Measurements from ENCODE around the gene ZKSCAN3. TPM values are rescaled to one million over a fixed set of nuclear protein-coding genes. Genes with fewer than 3 reads are reported as not detected.

The ZKSCAN3 gene
- polyA plus RNA-seq, 3 donors, result 0.36 to 1.7 (median 1.6) TPM

DNA sequence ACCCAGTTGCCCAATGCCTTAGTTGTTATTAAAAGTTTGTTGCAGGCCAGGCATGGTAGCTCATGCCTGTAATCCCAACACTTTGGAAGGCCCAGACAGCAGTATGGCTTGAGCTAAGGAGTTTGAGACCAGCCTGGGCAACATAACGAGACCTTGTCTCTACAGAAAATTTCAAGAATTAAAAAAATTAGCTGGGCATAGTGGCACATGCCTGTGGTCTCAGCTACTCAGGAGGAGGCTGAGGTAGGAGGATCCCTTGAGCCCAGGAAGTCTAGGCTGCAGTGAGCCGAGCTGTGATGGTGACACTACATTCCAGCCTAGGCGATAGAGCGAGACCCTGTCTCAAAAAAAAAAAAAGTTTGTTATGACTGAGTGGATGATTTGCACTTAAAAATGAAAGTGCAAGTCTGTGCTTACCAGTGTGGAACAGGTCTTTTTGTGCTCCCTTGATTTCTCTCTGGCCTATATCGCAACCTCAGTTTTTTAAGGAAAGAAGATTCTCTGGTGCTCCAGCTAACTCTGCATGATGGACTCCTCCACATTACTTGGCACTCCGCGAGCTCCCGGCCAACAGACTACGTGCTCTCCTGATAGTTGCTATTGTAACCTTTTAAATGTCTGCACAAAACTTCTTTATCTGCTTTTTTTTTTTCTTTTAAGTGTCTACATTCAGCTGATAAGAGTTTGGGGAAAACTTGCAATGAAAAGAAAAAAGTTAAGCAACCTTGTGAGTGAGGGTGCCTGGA lies 22.1 kb downstream of the ZKSCAN3 start:
- intact Hi-C loops (cut with micrococcal nuclease), result no loop called here
- H3K27me3 Mint-ChIP-seq (ENCODE audit: low read depth in 3 of 3), result no peaks in the 10 kb centered on the region

DNA sequence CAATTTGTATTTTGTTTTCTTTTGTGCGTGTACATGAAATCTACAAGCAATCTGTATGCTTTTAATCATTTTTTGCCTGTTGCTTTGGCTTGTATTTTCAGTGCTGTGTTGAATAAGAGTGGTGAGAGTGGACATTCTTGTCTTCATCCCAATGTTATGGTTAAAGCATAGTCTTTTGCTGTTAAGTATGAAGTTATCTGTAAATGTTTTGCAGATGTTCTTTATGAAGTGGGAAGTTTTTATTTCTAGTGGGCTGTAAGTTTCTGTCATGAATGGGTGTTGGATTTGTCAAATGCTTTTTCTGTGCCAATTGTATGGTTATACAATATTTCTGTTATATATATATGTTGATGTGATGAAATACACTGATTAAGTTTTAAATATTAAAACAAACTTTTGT lies 24.2 kb downstream of the ZKSCAN3 start:
- H3K4me2 ChIP-seq (replicated peaks; ENCODE audit: extremely low read depth, low read length, poor library complexity, severe bottlenecking), result no peak overlapping the region
- H3K27me3 Mint-ChIP-seq (ENCODE audit: low read depth in 3 of 3), result no peaks in the 10 kb centered on the region
- no peak overlapping the region for H3K4me3 ChIP-seq (replicated peaks in 1 of 3; ENCODE audit: low read depth in 2 of 3, low read length in 3 of 3)
- no peak overlapping the region for H3K27ac Mint-ChIP-seq
- H3K9me3 ChIP-seq (replicated peaks in 1 of 2; ENCODE audit: control insufficient read depth in 1 of 2, insufficient read depth in 1 of 2, low read length in 2 of 2), result peaks cover 3 to 7% of the 10 kb centered on the region in 2 donors
- H3K36me3 Mint-ChIP-seq, result peaks cover 3 to 9% of the 10 kb centered on the region in 2 donors
- no peaks in the 10 kb centered on the region for H3K27me3 ChIP-seq (ENCODE audit: control insufficient read depth in 2 of 2, insufficient read depth in 2 of 2, low read length in 2 of 2)
- H3K9me3 Mint-ChIP-seq, result peaks cover 0 to 2% (median 0%) of the 10 kb centered on the region in 7 donors
- no peaks in the 10 kb centered on the region for H3K4me1 Mint-ChIP-seq
- intact Hi-C loops (cut with micrococcal nuclease), result no loop called here
- H3K79me2 ChIP-seq (ENCODE audit: insufficient read depth, low read length), result no peaks in the 10 kb centered on the region
- H3K36me3 ChIP-seq (replicated peaks in 1 of 2; ENCODE audit: control insufficient read depth in 1 of 2, insufficient read depth in 2 of 2, low read length in 2 of 2), result peaks cover 0 to 5% of the 10 kb centered on the region in 2 donors
- H3K4me1 ChIP-seq (ENCODE audit: control insufficient read depth in 1 of 2, insufficient read depth in 2 of 2, low read length in 2 of 2), result peaks cover under 1% of the 10 kb centered on the region in 2 donors
- DNase-seq, result no peak
- H2AFZ ChIP-seq (ENCODE audit: insufficient read depth, low read depth, low read length, poor library complexity, severe bottlenecking), result no peak overlapping the region
- H3K4me3 Mint-ChIP-seq, result no peak overlapping the region
- H4K20me1 ChIP-seq (ENCODE audit: insufficient read depth, low read length), result no peaks in the 10 kb centered on the region
- TF ChIP-seq, protein P1, sequence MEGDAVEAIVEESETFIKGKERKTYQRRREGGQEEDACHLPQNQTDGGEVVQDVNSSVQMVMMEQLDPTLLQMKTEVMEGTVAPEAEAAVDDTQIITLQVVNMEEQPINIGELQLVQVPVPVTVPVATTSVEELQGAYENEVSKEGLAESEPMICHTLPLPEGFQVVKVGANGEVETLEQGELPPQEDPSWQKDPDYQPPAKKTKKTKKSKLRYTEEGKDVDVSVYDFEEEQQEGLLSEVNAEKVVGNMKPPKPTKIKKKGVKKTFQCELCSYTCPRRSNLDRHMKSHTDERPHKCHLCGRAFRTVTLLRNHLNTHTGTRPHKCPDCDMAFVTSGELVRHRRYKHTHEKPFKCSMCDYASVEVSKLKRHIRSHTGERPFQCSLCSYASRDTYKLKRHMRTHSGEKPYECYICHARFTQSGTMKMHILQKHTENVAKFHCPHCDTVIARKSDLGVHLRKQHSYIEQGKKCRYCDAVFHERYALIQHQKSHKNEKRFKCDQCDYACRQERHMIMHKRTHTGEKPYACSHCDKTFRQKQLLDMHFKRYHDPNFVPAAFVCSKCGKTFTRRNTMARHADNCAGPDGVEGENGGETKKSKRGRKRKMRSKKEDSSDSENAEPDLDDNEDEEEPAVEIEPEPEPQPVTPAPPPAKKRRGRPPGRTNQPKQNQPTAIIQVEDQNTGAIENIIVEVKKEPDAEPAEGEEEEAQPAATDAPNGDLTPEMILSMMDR (IDR thresholded peaks at IDR 0.05), result no peak
- H3K9ac ChIP-seq (ENCODE audit: insufficient read depth, low read length, poor library complexity, severe bottlenecking), result no peak overlapping the region
- no peak overlapping the region for H3K27ac ChIP-seq (ENCODE audit: low read depth in 1 of 2, low read length in 2 of 2)
- no CpG with 5 or more reads among the region's 1 CpG for WGBS (ENCODE audit: insufficient coverage)

More for the DNA sequence above, 22.1 kb downstream of the ZKSCAN3 start:
- no peak overlapping the region for H2AFZ ChIP-seq (ENCODE audit: insufficient read depth, low read depth, low read length, poor library complexity, severe bottlenecking)
- H3K4me3 ChIP-seq (replicated peaks in 1 of 3; ENCODE audit: low read depth in 2 of 3, low read length in 3 of 3), result no peak overlapping the region
- Mint-ChIP-seq H3K4me1 (peaks cover 9% of the 10 kb centered on the region), H3K27ac (no peak overlapping the region), H3K4me3 (no peak overlapping the region), H3K36me3 (peaks cover 2 to 5% of the 10 kb centered on the region in 2 donors), H3K9me3 (no peaks in the 10 kb centered on the region)
- H3K27ac ChIP-seq (ENCODE audit: low read depth in 1 of 2, low read length in 2 of 2), result no peak overlapping the region
- DNase-seq, result no peak
- no peaks in the 10 kb centered on the region for H3K27me3 ChIP-seq (ENCODE audit: control insufficient read depth in 2 of 2, insufficient read depth in 2 of 2, low read length in 2 of 2)
- H3K4me2 ChIP-seq (replicated peaks; ENCODE audit: extremely low read depth, low read length, poor library complexity, severe bottlenecking), result no peak overlapping the region
- no peaks in the 10 kb centered on the region for H3K9me3 ChIP-seq (replicated peaks in 1 of 2; ENCODE audit: control insufficient read depth in 1 of 2, insufficient read depth in 1 of 2, low read length in 2 of 2)
- no peaks in the 10 kb centered on the region for H3K79me2 ChIP-seq (ENCODE audit: insufficient read depth, low read length)
- 90% methylated on average over 4 of the region's 9 CpGs for WGBS (ENCODE audit: insufficient coverage)
- H4K20me1 ChIP-seq (ENCODE audit: insufficient read depth, low read length), result no peaks in the 10 kb centered on the region
- H3K4me1 ChIP-seq (ENCODE audit: control insufficient read depth in 1 of 2, insufficient read depth in 2 of 2, low read length in 2 of 2), result peaks cover 10 to 11% of the 10 kb centered on the region in 2 donors
- H3K36me3 ChIP-seq (replicated peaks in 1 of 2; ENCODE audit: control insufficient read depth in 1 of 2, insufficient read depth in 2 of 2, low read length in 2 of 2), result peaks cover 0 to 5% of the 10 kb centered on the region in 2 donors
- no peak overlapping the region for H3K9ac ChIP-seq (ENCODE audit: insufficient read depth, low read length, poor library complexity, severe bottlenecking)
- TF ChIP-seq, protein P1 (IDR thresholded peaks at IDR 0.05), result no peak
